GM23338 (cell line): ENCODE data around the gene PRPH. TPM values are rescaled to one million over a fixed set of nuclear protein-coding genes. Genes with fewer than 3 reads are reported as not detected.

Experiments
- ATAC-seq: fragments of 200-7000 bp; cut with Tn5 transposase; 3 replicates; pipeline ENCODE4 v1.9.1; 2020
- DNase-seq: peaks from one replicate; pipeline ENCODE4 v3.0.0-alpha.2; 2015; ENCODE audit warnings: low spot score
- H2AFZ ChIP-seq: fragments of 200-600 bp; sonication (generic); 2 replicates; pipeline ENCODE4 v1.8.0; 2016; ENCODE audit warnings: antibody characterized with exemption, mild to moderate bottlenecking, moderate library complexity
- H3F3A ChIP-seq: fragments of 200-600 bp; sonication (generic); replicated peaks from 2 replicates; pipeline ENCODE4 v1.8.0; 2017; ENCODE audit warnings: antibody characterized with exemption, mixed run types, low read depth
- H3K27ac ChIP-seq: fragments of 200-600 bp; sonication (generic); 2 replicates; pipeline ENCODE4 v1.6.1; 2016; ENCODE audit warnings: low read depth
- H3K27me3 ChIP-seq: fragments of 200-600 bp; sonication (generic); 2 replicates; pipeline ENCODE4 v1.8.0; 2016; ENCODE audit warnings: mild to moderate bottlenecking, mixed run types, moderate library complexity; ENCODE audit not compliant: insufficient read depth
- H3K36me3 ChIP-seq: fragments of 200-600 bp; sonication (generic); 2 replicates; pipeline ENCODE4 v1.8.0; 2016; ENCODE audit warnings: mild to moderate bottlenecking; ENCODE audit not compliant: insufficient read depth
- H3K4me1 ChIP-seq: fragments of 200-600 bp; sonication (generic); 2 replicates; pipeline ENCODE4 v1.8.0; 2016; ENCODE audit warnings: mild to moderate bottlenecking, moderate library complexity; ENCODE audit not compliant: insufficient read depth
- H3K4me2 ChIP-seq: fragments of 200-600 bp; sonication (generic); 2 replicates; pipeline ENCODE4 v1.7.1; 2017; ENCODE audit warnings: mixed run types
- H3K4me3 ChIP-seq: fragments of 200-600 bp; sonication (generic); 2 replicates; pipeline ENCODE4 v1.6.1; 2016; ENCODE audit warnings: mixed run types
- H3K79me2 ChIP-seq: fragments of 200-600 bp; sonication (generic); replicated peaks from 2 replicates; pipeline ENCODE4 v1.8.0; 2017; ENCODE audit warnings: mild to moderate bottlenecking; ENCODE audit not compliant: insufficient read depth
- H3K9me2 ChIP-seq: fragments of 200-600 bp; sonication (generic); 2 replicates; pipeline ENCODE4 v1.8.0; 2017; ENCODE audit not compliant: insufficient read depth
- H4K20me1 ChIP-seq: fragments of 200-600 bp; sonication (generic); replicated peaks from 2 replicates; pipeline ENCODE4 v1.8.0; 2017; ENCODE audit warnings: mild to moderate bottlenecking; ENCODE audit not compliant: insufficient read depth
- H3K27ac Mint-ChIP-seq: 2 replicates; pipeline ENCODE4 v1.8.0; 2020; ENCODE audit warnings: inconsistent platforms, mild to moderate bottlenecking, moderate library complexity, mixed read lengths
- H3K27me3 Mint-ChIP-seq: 3 replicates; pipeline ENCODE4 v1.8.0; 2022; ENCODE audit warnings: low read depth, mild to moderate bottlenecking, moderate library complexity, mixed read lengths, inconsistent platforms; ENCODE audit not compliant: insufficient read depth, poor library complexity
- H3K36me3 Mint-ChIP-seq: 3 replicates; pipeline ENCODE4 v1.8.0; 2021; ENCODE audit warnings: low read depth, mild to moderate bottlenecking, inconsistent platforms, moderate library complexity, mixed read lengths
- H3K4me1 Mint-ChIP-seq: 3 replicates; pipeline ENCODE4 v1.8.0; 2020; ENCODE audit warnings: mild to moderate bottlenecking, inconsistent platforms, mixed read lengths
- H3K4me3 Mint-ChIP-seq: 3 replicates; pipeline ENCODE4 v1.8.0; 2021; ENCODE audit warnings: moderate library complexity, mild to moderate bottlenecking, inconsistent platforms, mixed read lengths
- H3K9me3 Mint-ChIP-seq: 3 replicates; pipeline ENCODE4 v1.8.0; 2020; ENCODE audit warnings: moderate library complexity, mild to moderate bottlenecking, inconsistent platforms, mixed read lengths
- CTCF ChIP-seq, 2 experiments: fragments of 200-600 bp in 1 of 2; sonication (generic) in 1 of 2; conservative IDR thresholded peaks; 2 replicates each; pipeline versions ENCODE4 v1.5.1 to v1.6.1; 2016 to 2017; ENCODE audit warnings: antibody characterized with exemption in 2 of 2, low read depth in 2 of 2, mild to moderate bottlenecking in 2 of 2, moderate library complexity in 1 of 2
- EZH2 ChIP-seq: fragments of 200-600 bp; sonication (generic); IDR thresholded peaks from one replicate; pipeline ENCODE4 v1.8.0; 2017; ENCODE audit warnings: antibody characterized with exemption, mild to moderate bottlenecking, low read depth; ENCODE audit not compliant: unreplicated experiment
- JUNB ChIP-seq: IDR thresholded peaks from one replicate; pipeline ENCODE4 v1.6.1; 2016; ENCODE audit warnings: antibody characterized with exemption; ENCODE audit not compliant: unreplicated experiment
- NANOG ChIP-seq: IDR thresholded peaks from 2 replicates; pipeline ENCODE4 v1.6.1; 2016; ENCODE audit warnings: antibody characterized with exemption, borderline replicate concordance
- REST ChIP-seq: IDR thresholded peaks from one replicate; pipeline ENCODE4 v1.6.1; 2018; ENCODE audit warnings: antibody characterized with exemption; ENCODE audit not compliant: unreplicated experiment
- STAT1 ChIP-seq: IDR thresholded peaks from one replicate; pipeline ENCODE4 v1.6.1; 2016; ENCODE audit warnings: antibody characterized with exemption; ENCODE audit not compliant: unreplicated experiment
- ZNF114 ChIP-seq: fragments of 250-450 bp; sonication (Bioruptor Pico); IDR thresholded peaks from 2 replicates; pipeline ENCODE4 v1.5.0; 2020; ENCODE audit warnings: mild to moderate bottlenecking, moderate library complexity
- ZNF331 ChIP-seq: fragments of 250-450 bp; sonication (Bioruptor Pico); IDR thresholded peaks from 2 replicates; pipeline ENCODE4 v1.5.0; 2020; ENCODE audit warnings: low read depth, mild to moderate bottlenecking, moderate library complexity
- polyA plus RNA-seq: library from polyadenylated mRNA; unstranded; fragments of >200 nt; fragmentation: Nextera tagmentation; extraction: Ambion mirVana; gene quantifications from 2 replicates; pipeline ENCODE4 v1.2.1, GENCODE V29; 2016
- total RNA-seq: library from RNA; depleted of rRNA; stranded (reverse); fragments of >200 nt; shearing (Covaris generic); gene quantifications from 2 replicates; pipeline ENCODE4 v1.2.3, GENCODE V29; 2014
- TF ChIP-seq, protein P1 (sequence below): fragments of 250-450 bp; sonication (Bioruptor Pico); IDR thresholded peaks from 2 replicates; pipeline ENCODE4 v1.5.0; 2020; ENCODE audit warnings: mild to moderate bottlenecking, moderate library complexity

PRPH gene
- total and polyA plus RNA-seq, 2 experiments from 2014 or later: 0.24 to 0.36 TPM

DNA sequence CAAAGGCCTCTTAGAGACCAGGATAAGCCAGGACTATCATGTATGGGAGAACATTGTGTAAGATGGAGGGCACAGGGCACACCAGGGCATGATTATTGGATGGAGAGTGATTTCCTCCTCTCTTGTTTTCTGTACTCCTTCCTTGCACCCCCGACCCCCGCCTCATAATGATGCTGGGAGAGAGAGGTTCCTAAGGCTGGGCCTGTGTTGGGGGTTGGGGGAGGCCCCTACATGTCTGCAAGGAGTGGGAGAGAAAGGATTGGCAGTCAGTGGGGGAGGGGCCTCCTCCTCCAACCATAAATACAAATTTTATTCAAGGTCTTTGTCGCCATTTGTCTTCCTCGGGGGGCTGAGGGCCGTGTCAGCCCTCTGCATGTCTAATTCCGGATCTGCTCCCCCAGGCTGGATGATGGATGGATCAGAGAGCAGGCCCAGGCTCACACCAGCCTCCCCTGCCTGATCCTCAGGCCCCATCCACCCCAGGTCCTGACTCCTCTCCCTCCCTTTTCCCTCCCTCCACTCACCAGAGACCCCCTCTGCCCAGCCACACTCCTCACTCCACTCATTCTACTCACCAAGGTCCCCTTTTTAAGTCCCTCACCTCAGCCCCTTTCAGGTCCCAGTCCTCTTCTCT lies 44.0 kb downstream of the PRPH start:
- Mint-ChIP-seq H3K27ac (no peak overlapping the region), H3K27me3 (peaks cover 97% of the 10 kb centered on the region), H3K4me3 (peak overlapping the region; percentile 11; the same call in 1 of the 3 replicates), H3K9me3 (peaks cover 9% of the 10 kb centered on the region), H3K36me3 (no peaks in the 10 kb centered on the region; the same call in 2 of the 3 replicates), H3K4me1 (peaks cover 59% of the 10 kb centered on the region)
- DNase-seq (no peak), ATAC-seq (no peak)
- no peak overlapping the region for H3K27ac ChIP-seq
- no peaks in the 10 kb centered on the region for H3K36me3 ChIP-seq
- peaks cover 35% of the 10 kb centered on the region for H3F3A ChIP-seq
- H3K4me2 ChIP-seq: peak overlapping the region; percentile 88
- peaks cover 22% of the 10 kb centered on the region for H4K20me1 ChIP-seq
- H3K79me2 ChIP-seq: no peaks in the 10 kb centered on the region
- H3K4me1 ChIP-seq: peaks cover 52% of the 10 kb centered on the region
- no peak overlapping the region for H2AFZ ChIP-seq
- peak overlapping the region; percentile 58; the same call in 1 of the 2 replicates for H3K4me3 ChIP-seq
- H3K9me2 ChIP-seq: no peaks in the 10 kb centered on the region
- TF ChIP-seq, protein P1, sequence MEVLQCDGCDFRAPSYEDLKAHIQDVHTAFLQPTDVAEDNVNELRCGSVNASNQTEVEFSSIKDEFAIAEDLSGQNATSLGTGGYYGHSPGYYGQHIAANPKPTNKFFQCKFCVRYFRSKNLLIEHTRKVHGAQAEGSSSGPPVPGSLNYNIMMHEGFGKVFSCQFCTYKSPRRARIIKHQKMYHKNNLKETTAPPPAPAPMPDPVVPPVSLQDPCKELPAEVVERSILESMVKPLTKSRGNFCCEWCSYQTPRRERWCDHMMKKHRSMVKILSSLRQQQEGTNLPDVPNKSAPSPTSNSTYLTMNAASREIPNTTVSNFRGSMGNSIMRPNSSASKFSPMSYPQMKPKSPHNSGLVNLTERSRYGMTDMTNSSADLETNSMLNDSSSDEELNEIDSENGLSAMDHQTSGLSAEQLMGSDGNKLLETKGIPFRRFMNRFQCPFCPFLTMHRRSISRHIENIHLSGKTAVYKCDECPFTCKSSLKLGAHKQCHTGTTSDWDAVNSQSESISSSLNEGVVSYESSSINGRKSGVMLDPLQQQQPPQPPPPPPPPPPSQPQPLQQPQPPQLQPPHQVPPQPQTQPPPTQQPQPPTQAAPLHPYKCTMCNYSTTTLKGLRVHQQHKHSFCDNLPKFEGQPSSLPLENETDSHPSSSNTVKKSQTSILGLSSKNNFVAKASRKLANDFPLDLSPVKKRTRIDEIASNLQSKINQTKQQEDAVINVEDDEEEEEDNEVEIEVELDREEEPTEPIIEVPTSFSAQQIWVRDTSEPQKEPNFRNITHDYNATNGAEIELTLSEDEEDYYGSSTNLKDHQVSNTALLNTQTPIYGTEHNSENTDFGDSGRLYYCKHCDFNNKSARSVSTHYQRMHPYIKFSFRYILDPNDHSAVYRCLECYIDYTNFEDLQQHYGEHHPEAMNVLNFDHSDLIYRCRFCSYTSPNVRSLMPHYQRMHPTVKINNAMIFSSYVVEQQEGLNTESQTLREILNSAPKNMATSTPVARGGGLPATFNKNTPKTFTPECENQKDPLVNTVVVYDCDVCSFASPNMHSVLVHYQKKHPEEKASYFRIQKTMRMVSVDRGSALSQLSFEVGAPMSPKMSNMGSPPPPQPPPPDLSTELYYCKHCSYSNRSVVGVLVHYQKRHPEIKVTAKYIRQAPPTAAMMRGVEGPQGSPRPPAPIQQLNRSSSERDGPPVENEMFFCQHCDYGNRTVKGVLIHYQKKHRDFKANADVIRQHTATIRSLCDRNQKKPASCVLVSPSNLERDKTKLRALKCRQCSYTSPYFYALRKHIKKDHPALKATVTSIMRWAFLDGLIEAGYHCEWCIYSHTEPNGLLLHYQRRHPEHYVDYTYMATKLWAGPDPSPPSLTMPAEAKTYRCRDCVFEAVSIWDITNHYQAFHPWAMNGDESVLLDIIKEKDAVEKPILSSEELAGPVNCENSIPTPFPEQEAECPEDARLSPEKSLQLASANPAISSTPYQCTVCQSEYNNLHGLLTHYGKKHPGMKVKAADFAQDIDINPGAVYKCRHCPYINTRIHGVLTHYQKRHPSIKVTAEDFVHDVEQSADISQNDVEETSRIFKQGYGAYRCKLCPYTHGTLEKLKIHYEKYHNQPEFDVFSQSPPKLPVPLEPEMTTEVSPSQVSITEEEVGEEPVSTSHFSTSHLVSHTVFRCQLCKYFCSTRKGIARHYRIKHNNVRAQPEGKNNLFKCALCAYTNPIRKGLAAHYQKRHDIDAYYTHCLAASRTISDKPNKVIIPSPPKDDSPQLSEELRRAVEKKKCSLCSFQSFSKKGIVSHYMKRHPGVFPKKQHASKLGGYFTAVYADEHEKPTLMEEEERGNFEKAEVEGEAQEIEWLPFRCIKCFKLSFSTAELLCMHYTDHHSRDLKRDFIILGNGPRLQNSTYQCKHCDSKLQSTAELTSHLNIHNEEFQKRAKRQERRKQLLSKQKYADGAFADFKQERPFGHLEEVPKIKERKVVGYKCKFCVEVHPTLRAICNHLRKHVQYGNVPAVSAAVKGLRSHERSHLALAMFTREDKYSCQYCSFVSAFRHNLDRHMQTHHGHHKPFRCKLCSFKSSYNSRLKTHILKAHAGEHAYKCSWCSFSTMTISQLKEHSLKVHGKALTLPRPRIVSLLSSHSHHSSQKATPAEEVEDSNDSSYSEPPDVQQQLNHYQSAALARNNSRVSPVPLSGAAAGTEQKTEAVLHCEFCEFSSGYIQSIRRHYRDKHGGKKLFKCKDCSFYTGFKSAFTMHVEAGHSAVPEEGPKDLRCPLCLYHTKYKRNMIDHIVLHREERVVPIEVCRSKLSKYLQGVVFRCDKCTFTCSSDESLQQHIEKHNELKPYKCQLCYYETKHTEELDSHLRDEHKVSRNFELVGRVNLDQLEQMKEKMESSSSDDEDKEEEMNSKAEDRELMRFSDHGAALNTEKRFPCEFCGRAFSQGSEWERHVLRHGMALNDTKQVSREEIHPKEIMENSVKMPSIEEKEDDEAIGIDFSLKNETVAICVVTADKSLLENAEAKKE: no peak
- TF ChIP-seq STAT1: no peak
- TF ChIP-seq CTCF (conservative IDR thresholded peaks at IDR 0.05; ENCODE audit: low read depth in 2 of 2): no peak
- no peak for TF ChIP-seq NANOG
- no peak for TF ChIP-seq JUNB
- TF ChIP-seq ZNF114: no peak
- no peak for TF ChIP-seq EZH2
- no peak for TF ChIP-seq REST
- TF ChIP-seq ZNF331 (CRISPR knock-in tag): no peak
- peaks cover 99% of the 10 kb centered on the region for H3K27me3 ChIP-seq
